PC-9 (cell line): ENCODE data around the gene CES5A. TPM values are rescaled to one million over a fixed set of nuclear protein-coding genes. Genes with fewer than 3 reads are reported as not detected.

ENCODE experiments used
- BruUV-seq: library from RNA; stranded (reverse); fragments of 400-500 nt; replicated peaks from 2 replicates; lab custom pipeline; 2021; lab: Mats Ljungman, UMichigan
- CTCF ChIA-PET: fragments of 300-600 bp; sonication (Branson Sonifier 250); formaldehyde crosslinking; loops from one replicate; lab custom pipeline; 2022; ENCODE audit warnings: antibody characterized with exemption; lab: Charles Lee
- POLR2A ChIA-PET: fragments of 300-600 bp; sonication (Branson Sonifier 250); formaldehyde crosslinking; loops from one replicate; lab custom pipeline; 2022; ENCODE audit warnings: antibody characterized with exemption; ENCODE audit not compliant: unreplicated experiment; lab: Charles Lee
- DNase-seq, 2 experiments: peaks; one replicate each; pipeline versions ENCODE4 v3.0.0 to v3.0.0-alpha.2; 2015 to 2022; ENCODE audit warnings: mixed read lengths in 1 of 2
- H2AFZ ChIP-seq: fragments of 200-600 bp; sonication (generic); 2 replicates; pipeline ENCODE4 v1.8.1; 2017; ENCODE audit warnings: antibody characterized with exemption
- H3F3A ChIP-seq: fragments of 200-600 bp; sonication (generic); 2 replicates; pipeline ENCODE4 v1.8.1; 2017; ENCODE audit warnings: antibody characterized with exemption, mild to moderate bottlenecking, low read depth; ENCODE audit not compliant: insufficient read depth
- H3K27ac ChIP-seq: fragments of 200-600 bp; sonication (generic); 2 replicates; pipeline ENCODE4 v1.6.1; 2016; ENCODE audit warnings: mixed run types
- H3K27me3 ChIP-seq: fragments of 200-600 bp; sonication (generic); 2 replicates; pipeline ENCODE4 v1.6.1; 2016; ENCODE audit warnings: low read depth, mixed run types; ENCODE audit not compliant: insufficient read depth
- H3K36me3 ChIP-seq: fragments of 200-600 bp; sonication (generic); 2 replicates; pipeline ENCODE4 v1.6.1; 2016; ENCODE audit warnings: low read depth, mixed run types
- H3K4me1 ChIP-seq: fragments of 200-600 bp; sonication (generic); replicated peaks from 2 replicates; pipeline ENCODE4 v1.6.1; 2016; ENCODE audit warnings: mixed run types; ENCODE audit not compliant: insufficient read depth
- H3K4me2 ChIP-seq: fragments of 200-600 bp; sonication (generic); 2 replicates; pipeline ENCODE4 v1.6.1; 2017; ENCODE audit warnings: mixed run types
- H3K4me3 ChIP-seq: fragments of 200-600 bp; sonication (generic); 2 replicates; pipeline ENCODE4 v1.6.1; 2016; ENCODE audit warnings: mixed run types
- H3K79me2 ChIP-seq: fragments of 200-600 bp; sonication (generic); 2 replicates; pipeline ENCODE4 v1.6.1; 2017; ENCODE audit warnings: low read depth, mixed run types
- H3K9me2 ChIP-seq: fragments of 200-600 bp; sonication (generic); 2 replicates; pipeline ENCODE4 v1.8.1; 2017; ENCODE audit warnings: mild to moderate bottlenecking; ENCODE audit not compliant: insufficient read depth
- H3K9me3 ChIP-seq: fragments of 200-600 bp; sonication (generic); 2 replicates; pipeline ENCODE4 v1.8.1; 2016; ENCODE audit warnings: low read depth; ENCODE audit not compliant: insufficient read depth
- H4K20me1 ChIP-seq: fragments of 200-600 bp; sonication (generic); 2 replicates; pipeline ENCODE4 v1.8.1; 2017; ENCODE audit not compliant: insufficient read depth
- CTCF ChIP-seq: fragments of 200-600 bp; sonication (generic); conservative IDR thresholded peaks from 2 replicates; pipeline ENCODE4 v1.6.1; 2017; ENCODE audit warnings: mixed run types, antibody characterized with exemption, mild to moderate bottlenecking, moderate library complexity
- EZH2 ChIP-seq: fragments of 200-600 bp; sonication (generic); IDR thresholded peaks from 2 replicates; pipeline ENCODE4 v1.8.0; 2017; ENCODE audit warnings: antibody characterized with exemption, low read depth
- intact Hi-C: fragments of 100-400 bp; cut with micrococcal nuclease; formaldehyde crosslinking; loops from one replicate; pipeline ENCODE4 v1.10.0; 2022; ENCODE audit not compliant: unreplicated experiment
- total RNA-seq: library from RNA; stranded (reverse); gene quantifications from 2 replicates; pipeline ENCODE4 v1.2.3, GENCODE V29; 2021

Gene CES5A
- total RNA-seq, 1 experiment from 2014 or later, result not detected

- no peaks in the 10 kb centered on the region for H3K79me2 ChIP-seq
- BruUV-seq, result no TSS peak
- POLR2A ChIA-PET, result no interaction called here
- H3K4me3 ChIP-seq, result no peak overlapping the region
- no peaks in the 10 kb centered on the region for H3K9me3 ChIP-seq
- no peaks in the 10 kb centered on the region for H3K36me3 ChIP-seq
- H3K4me1 ChIP-seq, result 0 out of 2 replicates have a peak, but pooled peaks cover 5% of the 10 kb centered on the region
- H3K4me2 ChIP-seq, result no peak overlapping the region
- no peak for TF ChIP-seq EZH2
- TF ChIP-seq CTCF, result no peak
- CTCF ChIA-PET, result no interaction called here
- no peak overlapping the region for H3K27ac ChIP-seq
- no peaks in the 10 kb centered on the region for H4K20me1 ChIP-seq
- intact Hi-C loops, result no loop called here
- H3K9me2 ChIP-seq, result no peaks in the 10 kb centered on the region
- no peak for DNase-seq
- H3F3A ChIP-seq, result no peaks in the 10 kb centered on the region; the same call in 1 of the 2 replicates
- H3K27me3 ChIP-seq, result peaks cover 37% of the 10 kb centered on the region
- no peak overlapping the region for H2AFZ ChIP-seq
These were observed 50.0 kb downstream of the CES5A start for GRCh38 chr16:55825115-55825728.

- DNase-seq, result no peak
- no peaks in the 10 kb centered on the region for H4K20me1 ChIP-seq
- no peaks in the 10 kb centered on the region for H3K36me3 ChIP-seq
- ChIA-PET POLR2A (no interaction called here), CTCF (no interaction called here)
- no peaks in the 10 kb centered on the region for H3K9me3 ChIP-seq
- no peak overlapping the region for H2AFZ ChIP-seq
- H3K4me1 ChIP-seq, result 0 out of 2 replicates have a peak, but pooled peaks cover 5% of the 10 kb centered on the region
- H3K9me2 ChIP-seq, result no peaks in the 10 kb centered on the region
- TF ChIP-seq CTCF (no peak), EZH2 (no peak)
- no peak overlapping the region for H3K4me2 ChIP-seq
- BruUV-seq, result no TSS peak
- H3K27me3 ChIP-seq, result peaks cover 41% of the 10 kb centered on the region
- no peaks in the 10 kb centered on the region for H3F3A ChIP-seq
- H3K79me2 ChIP-seq, result no peaks in the 10 kb centered on the region
- H3K27ac ChIP-seq, result no peak overlapping the region
- H3K4me3 ChIP-seq, result no peak overlapping the region
- intact Hi-C loops, result no loop called here
These were observed 50.6 kb downstream of the CES5A start for GRCh38 chr16:55824473-55825000.

GRCh38 chr16:55822280-55822810, 52.8 kb downstream of the CES5A start:
- ChIA-PET POLR2A (no interaction called here), CTCF (no interaction called here)
- Histone ChIP-seq H3K9me2 (no peaks in the 10 kb centered on the region), H3K79me2 (no peaks in the 10 kb centered on the region), H3F3A (no peaks in the 10 kb centered on the region), H3K4me2 (no peak overlapping the region), H3K27ac (no peak overlapping the region), H3K4me1 (0 out of 2 replicates have a peak, but pooled peaks cover 5% of the 10 kb centered on the region), H3K27me3 (peaks cover 61% of the 10 kb centered on the region), H4K20me1 (no peaks in the 10 kb centered on the region), H2AFZ (no peak overlapping the region), H3K36me3 (no peaks in the 10 kb centered on the region), H3K4me3 (no peak overlapping the region), H3K9me3 (no peaks in the 10 kb centered on the region)
- DNase-seq, result no peak
- TF ChIP-seq CTCF (no peak), EZH2 (no peak)
- no TSS peak for BruUV-seq
- intact Hi-C loops, result no loop called here
